Keratinocyte (primary cell): Measurements from ENCODE around the gene SMG9. TPM values are rescaled to one million over a fixed set of nuclear protein-coding genes. Genes with fewer than 3 reads are reported as not detected.

Source experiments
- DNase-seq: peaks from one replicate; pipeline ENCODE4 v3.0.0-alpha.2; 2011; ENCODE audit warnings: low read depth, missing footprints, low spot score
- FAIRE-seq: peaks from 2 replicates; lab custom pipeline; 2011; peaks lifted over from hg19 to GRCh38; lab: Jason Lieb, UNC
- H2AFZ ChIP-seq: 2 replicates; pipeline ENCODE4 v1.6.0; 2012; ENCODE audit warnings: low read length, control low read depth, inconsistent platforms; ENCODE audit not compliant: control insufficient read depth
- H3K27ac ChIP-seq: 2 replicates; pipeline ENCODE4 v1.5.1; 2011; ENCODE audit warnings: low read length; ENCODE audit not compliant: control insufficient read depth, insufficient read depth
- H3K27me3 ChIP-seq: 3 replicates; pipeline ENCODE4 v1.6.0; 2011; ENCODE audit warnings: low read length; ENCODE audit not compliant: control insufficient read depth, insufficient read depth; ENCODE audit errors: extremely low read depth
- H3K36me3 ChIP-seq, 2 experiments: 2 replicates in 1 of 2; 3 replicates in 1 of 2; pipeline ENCODE4 v1.5.1; 2011; ENCODE audit warnings: low read length in 2 of 2, mild to moderate bottlenecking in 1 of 2; ENCODE audit not compliant: control insufficient read depth in 2 of 2, insufficient read depth in 2 of 2; ENCODE audit errors: extremely low read depth in 1 of 2
- H3K4me1 ChIP-seq: 3 replicates; pipeline ENCODE4 v1.5.1; 2011; ENCODE audit warnings: low read length; ENCODE audit not compliant: control insufficient read depth, insufficient read depth; ENCODE audit errors: extremely low read depth
- H3K4me2 ChIP-seq: 3 replicates; pipeline ENCODE4 v1.6.0; 2011; ENCODE audit warnings: low read depth, low read length; ENCODE audit not compliant: control insufficient read depth, insufficient read depth; ENCODE audit errors: extremely low read depth
- H3K4me3 ChIP-seq, 3 experiments: fragments of 200-600 bp in 1 of 3; sonication (generic) in 1 of 3; 2 replicates in 2 of 3; 3 replicates in 1 of 3; pipeline ENCODE4 v1.5.1; 2011 to 2016; ENCODE audit warnings: low read length in 3 of 3, mild to moderate bottlenecking in 3 of 3, control low read depth in 2 of 3, inconsistent platforms in 1 of 3, low read depth in 1 of 3, mixed read lengths in 1 of 3, mixed run types in 1 of 3, moderate library complexity in 1 of 3; ENCODE audit not compliant: control insufficient read depth in 2 of 3, insufficient read depth in 2 of 3; ENCODE audit errors: extremely low read depth in 1 of 3
- H3K79me2 ChIP-seq: 2 replicates; pipeline ENCODE4 v1.6.0; 2012; ENCODE audit warnings: low read length; ENCODE audit not compliant: control insufficient read depth, insufficient read depth
- H3K9ac ChIP-seq: 3 replicates; pipeline ENCODE4 v1.6.0; 2011; ENCODE audit warnings: low read length; ENCODE audit not compliant: control insufficient read depth, insufficient read depth; ENCODE audit errors: extremely low read depth
- H3K9me1 ChIP-seq: 3 replicates; pipeline ENCODE4 v1.6.0; 2011; ENCODE audit warnings: low read length; ENCODE audit not compliant: control insufficient read depth, insufficient read depth; ENCODE audit errors: extremely low read depth
- H3K9me3 ChIP-seq: 2 replicates; pipeline ENCODE4 v1.5.1; 2012; ENCODE audit warnings: low read depth, low read length; ENCODE audit not compliant: control insufficient read depth
- H4K20me1 ChIP-seq: 3 replicates; pipeline ENCODE4 v1.6.0; 2011; ENCODE audit warnings: low read length; ENCODE audit not compliant: control insufficient read depth, insufficient read depth; ENCODE audit errors: extremely low read depth
- EZH2 ChIP-seq: IDR thresholded peaks from one replicate; pipeline ENCODE4 v1.6.1; 2012; ENCODE audit warnings: inconsistent platforms, mild to moderate bottlenecking, low read length, moderate library complexity
- dilution Hi-C: fragments of 300-500 bp; cut with MboI; formaldehyde crosslinking; loops from one replicate; pipeline ENCODE4 v1.7.0; 2020; ENCODE audit warnings: low sequenced_read_pairs; ENCODE audit not compliant: extremely low pct_ligation_motif_present
- polyA plus RNA-seq, 5 experiments: library from polyadenylated mRNA; depleted of rRNA in 3 of 5; stranded (reverse) in 3 of 5; stranded (forward) in 1 of 5; unstranded in 1 of 5; fragments of >200 nt; gene quantifications; 1 replicate in 1 of 5; 2 replicates in 3 of 5; 3 replicates in 1 of 5; pipeline versions ENCODE4 v1.2.1 to v1.2.3, GENCODE V29; 2011 to 2012; ENCODE audit warnings: missing spikeins in 2 of 5, low read depth in 1 of 5, low replicate concordance in 1 of 5
- TF ChIP-seq, protein P1 (sequence below), 3 experiments: IDR thresholded peaks in 1 of 3; conservative IDR thresholded peaks in 1 of 3; optimal IDR thresholded peaks in 1 of 3; 2 replicates in 2 of 3; 3 replicates in 1 of 3; pipeline versions ENCODE3 to v1.5.1; 2011; ENCODE audit warnings: low read length in 3 of 3, mild to moderate bottlenecking in 3 of 3, moderate library complexity in 2 of 3, control low read depth in 1 of 3, inconsistent platforms in 1 of 3; ENCODE audit not compliant: insufficient read depth in 2 of 3; ENCODE audit errors: extremely low read depth in 1 of 3

Gene SMG9
- polyA plus RNA-seq, 1 donor (not counting 4 experiments of a cell fraction or from before 2014, with no cell fraction given), result 15.6 TPM

DNA sequence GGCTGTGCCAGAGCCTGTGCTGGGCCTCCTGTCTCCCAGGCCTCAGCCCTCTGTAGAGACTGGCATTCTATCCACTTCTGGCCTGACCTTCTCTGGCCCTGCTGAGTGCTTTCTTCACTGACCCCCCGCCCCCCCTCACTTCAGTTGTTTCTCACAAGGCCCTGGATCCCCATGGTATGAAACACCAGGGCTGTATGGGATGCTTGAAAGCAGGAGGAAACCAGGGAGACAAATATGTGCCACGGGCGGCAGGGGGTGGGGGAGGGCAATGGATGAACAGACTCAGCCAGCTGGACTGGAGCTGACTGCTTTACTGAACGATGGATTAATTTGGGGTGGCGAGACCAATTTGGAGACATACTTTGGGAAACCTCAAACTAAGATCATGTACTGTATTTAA is 24.8 kb downstream of the SMG9 start:
- Histone ChIP-seq H3K79me2 (no peaks in the 10 kb centered on the region), H3K36me3 (peaks cover 38 to 40% of the 10 kb centered on the region in 2 experiments), H2AFZ (no peak overlapping the region), H3K27me3 (no peaks in the 10 kb centered on the region), H3K9ac (no peak overlapping the region), H3K9me1 (no peaks in the 10 kb centered on the region), H3K27ac (no peak overlapping the region), H3K4me1 (no peaks in the 10 kb centered on the region), H3K4me2 (no peak overlapping the region), H3K9me3 (no peaks in the 10 kb centered on the region), H3K4me3 (no peak overlapping the region), H4K20me1 (no peaks in the 10 kb centered on the region)
- TF ChIP-seq EZH2, result no peak
- DNase-seq, result no peak
- no peak for FAIRE-seq
- dilution Hi-C loops, result no loop called here

DNA sequence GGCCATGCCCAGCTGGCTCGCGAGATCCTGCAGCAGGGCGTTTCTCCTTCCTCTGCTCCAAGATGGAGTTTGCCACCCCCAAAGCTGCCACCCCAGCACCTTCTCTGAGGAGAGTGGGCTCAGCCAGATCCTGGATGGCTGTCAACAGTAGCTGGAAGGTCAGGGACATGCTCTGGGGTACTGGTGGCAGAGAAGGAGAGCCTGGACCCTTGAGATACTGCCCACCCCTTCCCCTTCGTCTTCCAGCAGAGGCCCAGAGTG is 27.2 kb downstream of the SMG9 start:
- Histone ChIP-seq H2AFZ (no peak overlapping the region), H3K4me1 (no peaks in the 10 kb centered on the region)
- TF ChIP-seq, protein P1, sequence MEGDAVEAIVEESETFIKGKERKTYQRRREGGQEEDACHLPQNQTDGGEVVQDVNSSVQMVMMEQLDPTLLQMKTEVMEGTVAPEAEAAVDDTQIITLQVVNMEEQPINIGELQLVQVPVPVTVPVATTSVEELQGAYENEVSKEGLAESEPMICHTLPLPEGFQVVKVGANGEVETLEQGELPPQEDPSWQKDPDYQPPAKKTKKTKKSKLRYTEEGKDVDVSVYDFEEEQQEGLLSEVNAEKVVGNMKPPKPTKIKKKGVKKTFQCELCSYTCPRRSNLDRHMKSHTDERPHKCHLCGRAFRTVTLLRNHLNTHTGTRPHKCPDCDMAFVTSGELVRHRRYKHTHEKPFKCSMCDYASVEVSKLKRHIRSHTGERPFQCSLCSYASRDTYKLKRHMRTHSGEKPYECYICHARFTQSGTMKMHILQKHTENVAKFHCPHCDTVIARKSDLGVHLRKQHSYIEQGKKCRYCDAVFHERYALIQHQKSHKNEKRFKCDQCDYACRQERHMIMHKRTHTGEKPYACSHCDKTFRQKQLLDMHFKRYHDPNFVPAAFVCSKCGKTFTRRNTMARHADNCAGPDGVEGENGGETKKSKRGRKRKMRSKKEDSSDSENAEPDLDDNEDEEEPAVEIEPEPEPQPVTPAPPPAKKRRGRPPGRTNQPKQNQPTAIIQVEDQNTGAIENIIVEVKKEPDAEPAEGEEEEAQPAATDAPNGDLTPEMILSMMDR (optimal IDR thresholded peaks at IDR 0.05 in 1 of 3, IDR thresholded peaks at IDR 0.05 in 1 of 3, conservative IDR thresholded peaks at IDR 0.05 in 1 of 3; ENCODE audit: extremely low read depth in 1 of 3, insufficient read depth in 2 of 3, low read length in 3 of 3), result no peak
- TF ChIP-seq EZH2, result no peak

More for the DNA sequence above, 27.2 kb downstream of the SMG9 start:
- Histone ChIP-seq H3K4me2 (no peak overlapping the region), H4K20me1 (no peaks in the 10 kb centered on the region), H3K4me3 (no peak overlapping the region), H3K9me3 (no peaks in the 10 kb centered on the region), H3K9me1 (no peaks in the 10 kb centered on the region), H3K36me3 (peaks cover 25 to 29% of the 10 kb centered on the region in 2 experiments), H3K27me3 (no peaks in the 10 kb centered on the region), H3K79me2 (no peaks in the 10 kb centered on the region), H3K27ac (no peak overlapping the region), H3K9ac (no peak overlapping the region)
- dilution Hi-C loops, result no loop called here
- FAIRE-seq, result no peak
- no peak for DNase-seq
